Thyroid gland (tissue), 4 donors: ENCODE measurements around the gene CDPF1. TPM values are rescaled to one million over a fixed set of nuclear protein-coding genes. Genes with fewer than 3 reads are reported as not detected.

Experiments
- DNase-seq, 2 donors: peaks; one replicate each; pipeline ENCODE4 v3.0.0-alpha.2; 2019
- H3K27ac ChIP-seq, 3 donors: fragments of 200-600 bp; sonication (generic); 1 replicate in 2 of 3; 2 replicates in 1 of 3; pipeline ENCODE4 v1.5.1; 2016 to 2019; ENCODE audit warnings: mild to moderate bottlenecking in 1 of 3, moderate library complexity in 1 of 3
- H3K27me3 ChIP-seq: fragments of 200-600 bp; sonication (generic); one replicate; pipeline ENCODE4 v1.5.1; 2019
- H3K36me3 ChIP-seq, 2 donors: fragments of 200-600 bp; sonication (generic); one replicate each; pipeline ENCODE4 v1.5.1; 2016 to 2019
- H3K4me1 ChIP-seq, 2 donors: fragments of 200-600 bp; sonication (generic); one replicate each; pipeline ENCODE4 v1.5.1; 2017 to 2019
- H3K4me3 ChIP-seq, 3 donors: fragments of 200-600 bp; sonication (generic); replicated peaks in 1 of 3; 1 replicate in 2 of 3; 2 replicates in 1 of 3; pipeline ENCODE4 v1.5.1; 2016; ENCODE audit warnings: mild to moderate bottlenecking in 1 of 3
- H3K9me3 ChIP-seq: fragments of 200-600 bp; sonication (generic); one replicate; pipeline ENCODE4 v1.5.1; 2017
- CTCF ChIP-seq, 6 experiments: fragments of 200-600 bp in 3 of 6; fragments of 450-650 bp in 3 of 6; sonication (generic) in 3 of 6; IDR thresholded peaks; one replicate each; pipeline ENCODE4 v1.5.1; 2016 to 2019; ENCODE audit warnings: antibody characterized with exemption in 6 of 6, mild to moderate bottlenecking in 2 of 6, inconsistent platforms in 1 of 6, moderate library complexity in 1 of 6
- POLR2A ChIP-seq, 2 donors: fragments of 450-650 bp; IDR thresholded peaks; one replicate each; pipeline ENCODE4 v1.6.1; 2017; ENCODE audit warnings: antibody characterized with exemption in 2 of 2, mild to moderate bottlenecking in 2 of 2, moderate library complexity in 1 of 2
- WGBS, 2 donors: methylation state at CpG; one replicate each; pipeline ENCODE4 v1.1.5; 2017; 5-methylcytosine and 5-hydroxymethylcytosine counted together
- intact Hi-C: fragments of 100-400 bp; cut with DNase I; formaldehyde crosslinking; loops from one replicate; pipeline ENCODE4 v1.15.1; 2023
- total RNA-seq, 4 donors: library from RNA; depleted of rRNA; stranded (reverse); fragments of >200 nt; gene quantifications; one replicate each; pipeline ENCODE4 v1.2.3, GENCODE V29; 2016

CDPF1 gene
- total RNA-seq, 4 donors from 2014 or later, result 12.8 to 34.4 (median 16.4) TPM

- H3K27ac ChIP-seq, result no peak overlapping the region
- intact Hi-C loops, result no loop called here
- no peak for DNase-seq
- peaks cover 13 to 20% of the 10 kb centered on the region in 2 donors for H3K36me3 ChIP-seq
- TF ChIP-seq CTCF (IDR thresholded peaks at IDR 0.05), result no peak
- no peak for TF ChIP-seq POLR2A (IDR thresholded peaks at IDR 0.05)
- H3K9me3 ChIP-seq, result no peaks in the 10 kb centered on the region
- H3K27me3 ChIP-seq, result no peaks in the 10 kb centered on the region
- H3K4me3 ChIP-seq, result no peak overlapping the region
- H3K4me1 ChIP-seq, result no peaks in the 10 kb centered on the region
- 97% methylated on average over 29 of the region's 29 CpGs for WGBS, 2 donors
Measured at GRCh38 chr22:46214149-46214548, 35.9 kb downstream of the CDPF1 start.

DNA sequence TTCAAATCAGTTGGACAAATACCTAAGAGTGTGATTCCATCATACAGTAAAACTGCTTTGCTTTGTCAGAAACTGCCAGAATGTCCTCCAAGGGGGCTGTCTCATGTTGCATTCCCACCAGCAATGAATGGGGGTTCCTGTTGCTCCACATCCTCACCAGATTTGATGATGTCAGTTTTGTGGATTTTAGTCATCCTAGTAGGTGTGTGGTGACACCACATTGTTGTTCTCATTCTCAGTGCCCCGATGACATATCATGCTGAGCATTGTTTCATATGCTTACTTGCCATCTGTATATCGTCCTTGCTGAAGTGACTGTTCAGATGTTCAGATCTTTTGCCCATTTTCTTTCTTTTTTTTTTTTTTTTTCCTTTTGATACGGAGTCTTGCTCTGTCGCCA is 37.0 kb downstream of the CDPF1 start:
- no peak for DNase-seq
- TF ChIP-seq POLR2A (IDR thresholded peaks at IDR 0.05) (no peak), CTCF (IDR thresholded peaks at IDR 0.05) (no peak)
- intact Hi-C loops, result no loop called here
- no peak overlapping the region for H3K4me3 ChIP-seq
- H3K9me3 ChIP-seq, result no peaks in the 10 kb centered on the region
- no peaks in the 10 kb centered on the region for H3K27me3 ChIP-seq
- peaks cover 5 to 9% of the 10 kb centered on the region in 2 donors for H3K36me3 ChIP-seq
- 95 to 97% methylated on average over 4 of the region's 4 CpGs for WGBS, 2 donors
- H3K27ac ChIP-seq, result no peak overlapping the region
- H3K4me1 ChIP-seq, result no peaks in the 10 kb centered on the region

GRCh38 chr22:46212195-46212594 is 37.9 kb downstream of the CDPF1 start:
- 90 to 95% methylated on average over 4 of the region's 4 CpGs for WGBS, 2 donors
- DNase-seq, result no peak
- Histone ChIP-seq H3K4me1 (no peaks in the 10 kb centered on the region), H3K9me3 (no peaks in the 10 kb centered on the region), H3K27ac (no peak overlapping the region), H3K36me3 (peaks cover 2 to 8% of the 10 kb centered on the region in 2 donors), H3K4me3 (no peak overlapping the region), H3K27me3 (no peaks in the 10 kb centered on the region)
- intact Hi-C loops, result no loop called here
- TF ChIP-seq CTCF (IDR thresholded peaks at IDR 0.05), result no peak
- no peak for TF ChIP-seq POLR2A (IDR thresholded peaks at IDR 0.05)

DNA sequence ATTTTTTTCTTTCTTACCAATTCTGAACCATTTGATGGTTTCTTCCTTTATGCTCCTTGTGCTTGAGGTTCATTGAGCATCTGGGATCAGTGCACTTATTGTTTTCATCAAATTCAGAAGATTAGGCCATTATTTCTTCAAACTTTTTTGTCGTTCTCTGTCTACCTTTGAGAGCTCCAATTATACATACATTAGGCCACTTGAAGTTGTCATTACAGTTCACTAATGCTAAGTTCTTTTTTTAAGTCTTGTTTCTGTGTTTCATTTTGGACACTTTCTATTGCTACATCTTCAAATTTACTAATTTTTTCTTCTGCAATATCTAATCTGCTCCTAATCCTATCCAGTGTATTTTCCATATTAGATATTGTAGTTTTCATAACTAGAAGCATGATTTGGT is 40.8 kb downstream of the CDPF1 start:
- no peaks in the 10 kb centered on the region for H3K27me3 ChIP-seq
- TF ChIP-seq POLR2A (IDR thresholded peaks at IDR 0.05), result no peak
- TF ChIP-seq CTCF (IDR thresholded peaks at IDR 0.05), result no peak
- no peaks in the 10 kb centered on the region for H3K9me3 ChIP-seq
- no peak overlapping the region for H3K4me3 ChIP-seq
- DNase-seq, result no peak
- H3K27ac ChIP-seq, result no peak overlapping the region
- 90 to 92% methylated on average over 1 of the region's 1 CpG for WGBS, 2 donors
- H3K36me3 ChIP-seq, result peaks cover under 1 to 4% of the 10 kb centered on the region in 2 donors
- intact Hi-C loops, result no loop called here
- no peaks in the 10 kb centered on the region for H3K4me1 ChIP-seq

- H3K4me1 ChIP-seq, result peaks cover 0 to 11% of the 10 kb centered on the region in 2 donors
- 92 to 96% methylated on average over 7 of the region's 7 CpGs for WGBS, 2 donors
- H3K36me3 ChIP-seq, result peaks cover 6 to 14% of the 10 kb centered on the region in 2 donors
- no peaks in the 10 kb centered on the region for H3K27me3 ChIP-seq
- DNase-seq, result no peak
- intact Hi-C loops, result no loop called here
- no peaks in the 10 kb centered on the region for H3K9me3 ChIP-seq
- no peak for TF ChIP-seq POLR2A (IDR thresholded peaks at IDR 0.05)
- TF ChIP-seq CTCF (IDR thresholded peaks at IDR 0.05), result no peak
- H3K27ac ChIP-seq, result no peak overlapping the region
- H3K4me3 ChIP-seq, result no peak overlapping the region
Measured at GRCh38 chr22:46203601-46203980, 46.5 kb downstream of the CDPF1 start.
